GM15510 (cell line): ENCODE results near the gene PGRMC1.
A peak's percentile ranks its signal among the peaks of the same experiment; 100 is the strongest.

ENCODE experiments used
- POLR2A ChIP-seq: IDR thresholded peaks from 3 replicates; pipeline ENCODE4 v1.6.1; 2011; ENCODE audit warnings: borderline replicate concordance; ENCODE audit not compliant: insufficient read length; ENCODE audit errors: extremely low read depth

The PGRMC1 gene

GRCh38 chrX:119235872-119236622, at the start of gene PGRMC1:
TSS of gene PGRMC1 (plus strand) at chrX:119236285. CDS start at chrX:119236364, 79 bp downstream.
- TF ChIP-seq POLR2A = peak; percentile 89

GRCh38 chrX:119186763-119187162, 49.3 kb upstream of the PGRMC1 start:
- TF ChIP-seq POLR2A = no peak

- no peak for TF ChIP-seq POLR2A
These were observed 48.8 kb upstream of the PGRMC1 start for GRCh38 chrX:119187298-119187697.

GRCh38 chrX:119189115-119189514, 47.0 kb upstream of the PGRMC1 start:
- no peak for TF ChIP-seq POLR2A

GRCh38 chrX:119189595-119189994, 46.5 kb upstream of the PGRMC1 start:
- TF ChIP-seq POLR2A = no peak

GRCh38 chrX:119190091-119190681, 45.9 kb upstream of the PGRMC1 start:
- no peak for TF ChIP-seq POLR2A

GRCh38 chrX:119190831-119191230, 45.3 kb upstream of the PGRMC1 start:
- no peak for TF ChIP-seq POLR2A

GRCh38 chrX:119194621-119195020, 41.5 kb upstream of the PGRMC1 start:
- no peak for TF ChIP-seq POLR2A

GRCh38 chrX:119201570-119201969, 34.5 kb upstream of the PGRMC1 start:
- TF ChIP-seq POLR2A = no peak

GRCh38 chrX:119206203-119206602, 29.9 kb upstream of the PGRMC1 start:
- TF ChIP-seq POLR2A = no peak

GRCh38 chrX:119208401-119209057, 27.6 kb upstream of the PGRMC1 start:
- TF ChIP-seq POLR2A = no peak

GRCh38 chrX:119211649-119212014, 24.5 kb upstream of the PGRMC1 start:
- no peak for TF ChIP-seq POLR2A

- no peak for TF ChIP-seq POLR2A
These were observed 17.9 kb upstream of the PGRMC1 start for GRCh38 chrX:119218198-119218597.

GRCh38 chrX:119222932-119223331, 13.2 kb upstream of the PGRMC1 start:
- TF ChIP-seq POLR2A = no peak

- no peak for TF ChIP-seq POLR2A
These were observed 12.3 kb upstream of the PGRMC1 start for GRCh38 chrX:119223783-119224182.

GRCh38 chrX:119226446-119226845, 9.6 kb upstream of the PGRMC1 start:
- TF ChIP-seq POLR2A = no peak
